ENCODE measurements around the gene BDKRB1.
"Not testable (repeated sequence)": the region's sequence is repeated elsewhere in the genome, so short reads cannot be mapped to it uniquely, and the experiment has no call there.

Gene BDKRB1

GRCh38 chr14:96235426-96235825 is 20.6 kb upstream of the BDKRB1 start:
- DNase-seq, result no peak

- no peak for DNase-seq
These were observed 18.4 kb upstream of the BDKRB1 start for GRCh38 chr14:96237641-96238040.

- DNase-seq, result no peak
These were observed 17.2 kb upstream of the BDKRB1 start for GRCh38 chr14:96238676-96239265.

GRCh38 chr14:96239711-96240141 is 16.3 kb upstream of the BDKRB1 start:
- DNase-seq, result no peak

GRCh38 chr14:96240641-96241040 is 15.4 kb upstream of the BDKRB1 start:
- DNase-seq, result no peak

- no peak for DNase-seq
These were observed 13.9 kb upstream of the BDKRB1 start for GRCh38 chr14:96242126-96242525.

- no peak for DNase-seq
These were observed 12.2 kb upstream of the BDKRB1 start for GRCh38 chr14:96243785-96244184.

GRCh38 chr14:96245074-96245473 is 10.9 kb upstream of the BDKRB1 start:
- DNase-seq, result not testable (repeated sequence)

GRCh38 chr14:96245710-96246538 is 10.1 kb upstream of the BDKRB1 start:
- DNase-seq, result no peak

- no peak for DNase-seq
These were observed 9.5 kb upstream of the BDKRB1 start for GRCh38 chr14:96246539-96246847.

GRCh38 chr14:96247031-96247430 is 9.0 kb upstream of the BDKRB1 start:
- no peak for DNase-seq

- no peak for DNase-seq
These were observed 7.0 kb upstream of the BDKRB1 start for GRCh38 chr14:96249029-96249428.

- no peak for DNase-seq
These were observed 5.5 kb upstream of the BDKRB1 start for GRCh38 chr14:96250485-96250884.

GRCh38 chr14:96251656-96252155 is 4.3 kb upstream of the BDKRB1 start:
- no peak for DNase-seq

- DNase-seq, result no peak
These were observed 3.5 kb upstream of the BDKRB1 start for GRCh38 chr14:96252323-96252998.

GRCh38 chr14:96252999-96253539 is 2.9 kb upstream of the BDKRB1 start:
- no peak for DNase-seq

GRCh38 chr14:96254687-96255086 is 1.3 kb upstream of the BDKRB1 start:
- DNase-seq, result no peak

GRCh38 chr14:96256407-96256806 is 397 bp downstream of the BDKRB1 start:
- DNase-seq, result no peak

GRCh38 chr14:96257056-96257455 is 1.0 kb downstream of the BDKRB1 start:
- no peak for DNase-seq

- DNase-seq, result no peak
These were observed 1.9 kb downstream of the BDKRB1 start for GRCh38 chr14:96257900-96258299.

GRCh38 chr14:96260341-96260821 is 4.4 kb downstream of the BDKRB1 start:
- DNase-seq, result no peak

- no peak for DNase-seq
These were observed 5.0 kb downstream of the BDKRB1 start for GRCh38 chr14:96261053-96261452.

All from activated gamma-delta T cell (primary cell).